IMR-90 (cell line): ENCODE data around the gene C6orf141. TPM values are rescaled to one million over a fixed set of nuclear protein-coding genes. Genes with fewer than 3 reads are reported as not detected.

ENCODE experiments used
- ATAC-seq: fragments of 200-7000 bp; cut with Tn5 transposase; 2 replicates; pipeline ENCODE4 v1.9.1; 2020; ENCODE audit warnings: low read depth, mild to moderate bottlenecking, moderate library complexity
- BruUV-seq: library from RNA; stranded (reverse); fragments of 400-500 nt; replicated peaks from 2 replicates; lab custom pipeline; 2021; lab: Mats Ljungman, UMichigan
- CTCF ChIA-PET: fragments of 300-600 bp; formaldehyde crosslinking; extraction: SDS; loops from one replicate; lab custom pipeline; 2021; ENCODE audit warnings: antibody characterized with exemption; lab: Yijun Ruan, JAX
- POLR2A ChIA-PET: fragments of 300-600 bp; sonication (Branson Sonifier 250); formaldehyde crosslinking; loops from one replicate; lab custom pipeline; 2022; ENCODE audit warnings: antibody characterized with exemption; ENCODE audit not compliant: unreplicated experiment; lab: Charles Lee
- DNase-seq: peaks from one replicate; pipeline ENCODE4 v3.0.0; 2013
- H2AFZ ChIP-seq: replicated peaks from 2 replicates; pipeline ENCODE3; 2013; ENCODE audit warnings: low read length, mild to moderate bottlenecking; ENCODE audit not compliant: poor library complexity
- H2AK5ac ChIP-seq: 2 replicates; pipeline ENCODE4 v1.6.1; 2013; ENCODE audit warnings: low read depth, low read length, inconsistent platforms
- H2AK9ac ChIP-seq: replicated peaks from 2 replicates; pipeline ENCODE3; 2013; ENCODE audit warnings: mild to moderate bottlenecking, low read depth, low read length, moderate library complexity; ENCODE audit not compliant: poor library complexity
- H2BK120ac ChIP-seq: 2 replicates; pipeline ENCODE4 v1.6.1; 2013; ENCODE audit warnings: low read depth, low read length, inconsistent platforms
- H2BK15ac ChIP-seq: 3 replicates; pipeline ENCODE4 v1.6.1; 2013; ENCODE audit warnings: low read depth, low read length, inconsistent platforms
- H2BK20ac ChIP-seq: 2 replicates; pipeline ENCODE4 v1.6.1; 2013; ENCODE audit warnings: low read depth, mild to moderate bottlenecking, inconsistent platforms, low read length, moderate library complexity
- H2BK5ac ChIP-seq: 2 replicates; pipeline ENCODE4 v1.6.1; 2013; ENCODE audit warnings: mild to moderate bottlenecking, low read depth, low read length, inconsistent platforms; ENCODE audit not compliant: poor library complexity, severe bottlenecking
- H3K14ac ChIP-seq: replicated peaks from 2 replicates; pipeline ENCODE4 v1.6.1; 2013; ENCODE audit warnings: low read depth, low read length, inconsistent platforms
- H3K18ac ChIP-seq: 2 replicates; pipeline ENCODE4 v1.6.1; 2013; ENCODE audit warnings: low read depth, low read length, control low read depth
- H3K23ac ChIP-seq: 2 replicates; pipeline ENCODE4 v1.6.1; 2013; ENCODE audit warnings: low read depth, low read length, inconsistent platforms
- H3K27ac ChIP-seq: 2 replicates; pipeline ENCODE4 v1.5.1; 2013; ENCODE audit warnings: mild to moderate bottlenecking, control low read depth, low read length; ENCODE audit not compliant: insufficient read depth
- H3K27me3 ChIP-seq: 2 replicates; pipeline ENCODE4 v1.6.1; 2013; ENCODE audit warnings: low read length; ENCODE audit not compliant: control insufficient read depth, insufficient read depth
- H3K36me3 ChIP-seq: 2 replicates; pipeline ENCODE4 v1.6.1; 2013; ENCODE audit warnings: low read length, mixed read lengths; ENCODE audit not compliant: control insufficient read depth, insufficient read depth
- H3K4ac ChIP-seq: 2 replicates; pipeline ENCODE4 v1.6.1; 2013; ENCODE audit warnings: low read depth, low read length, inconsistent platforms
- H3K4me1 ChIP-seq: 2 replicates; pipeline ENCODE4 v1.6.1; 2013; ENCODE audit warnings: low read length, mixed read lengths; ENCODE audit not compliant: control insufficient read depth, insufficient read depth
- H3K4me2 ChIP-seq: 2 replicates; pipeline ENCODE4 v1.6.1; 2013; ENCODE audit warnings: low read depth, mild to moderate bottlenecking, control low read depth, low read length, moderate library complexity
- H3K4me3 ChIP-seq: 2 replicates; pipeline ENCODE4 v1.5.1; 2013; ENCODE audit warnings: low read depth, mild to moderate bottlenecking, control low read depth, low read length, moderate library complexity; ENCODE audit not compliant: insufficient read depth
- H3K56ac ChIP-seq: 2 replicates; pipeline ENCODE4 v1.6.1; 2013; ENCODE audit warnings: low read length, inconsistent platforms; ENCODE audit not compliant: insufficient read depth; ENCODE audit errors: extremely low read depth
- H3K79me1 ChIP-seq, 2 experiments: 2 replicates each; pipeline ENCODE4 v1.6.1; 2013; ENCODE audit warnings: low read length in 2 of 2, inconsistent platforms in 1 of 2, low read depth in 1 of 2
- H3K9ac ChIP-seq: 2 replicates; pipeline ENCODE4 v1.6.1; 2013; ENCODE audit warnings: low read depth, low read length, control low read depth
- H3K9me1 ChIP-seq: 2 replicates; pipeline ENCODE4 v1.6.1; 2013; ENCODE audit warnings: low read length, inconsistent platforms; ENCODE audit not compliant: insufficient read depth
- H3K9me3 ChIP-seq: 2 replicates; pipeline ENCODE4 v1.6.1; 2013; ENCODE audit warnings: low read length; ENCODE audit not compliant: control insufficient read depth, insufficient read depth
- H4K20me1 ChIP-seq: 2 replicates; pipeline ENCODE4 v1.6.1; 2013; ENCODE audit warnings: low read length, inconsistent platforms; ENCODE audit not compliant: insufficient read depth
- H4K5ac ChIP-seq: 2 replicates; pipeline ENCODE4 v1.6.1; 2013; ENCODE audit warnings: mild to moderate bottlenecking, low read depth, low read length, control low read depth
- H4K8ac ChIP-seq, 2 experiments: 2 replicates each; pipeline ENCODE4 v1.6.1; 2013; ENCODE audit warnings: low read depth in 2 of 2, low read length in 2 of 2, control low read depth in 1 of 2, inconsistent platforms in 1 of 2
- H4K91ac ChIP-seq: 2 replicates; pipeline ENCODE4 v1.6.1; 2013; ENCODE audit warnings: low read depth, low read length, inconsistent platforms; ENCODE audit not compliant: insufficient read depth
- CHD1 ChIP-seq: IDR thresholded peaks from 2 replicates; pipeline ENCODE4 v1.6.1; 2012; ENCODE audit warnings: low read depth, low read length, improper control_type of control experiment
- MAZ ChIP-seq: IDR thresholded peaks from 2 replicates; pipeline ENCODE4 v1.6.1; 2012; ENCODE audit warnings: low read depth, mild to moderate bottlenecking, low read length, improper control_type of control experiment, moderate library complexity, borderline replicate concordance
- MXI1 ChIP-seq: IDR thresholded peaks from 2 replicates; pipeline ENCODE4 v1.6.1; 2012; ENCODE audit warnings: low read depth, mild to moderate bottlenecking, low read length, moderate library complexity, borderline replicate concordance
- POLR2A ChIP-seq: IDR thresholded peaks from 2 replicates; pipeline ENCODE4 v1.6.1; 2012; ENCODE audit warnings: mild to moderate bottlenecking, low read depth, low read length
- RAD21 ChIP-seq: IDR thresholded peaks from 2 replicates; pipeline ENCODE4 v1.6.1; 2012; ENCODE audit warnings: low read length, improper control_type of control experiment
- RFX5 ChIP-seq: IDR thresholded peaks from 2 replicates; pipeline ENCODE4 v1.8.0; 2012; ENCODE audit warnings: low read depth, mild to moderate bottlenecking, low read length, moderate library complexity
- WGBS, 2 experiments: methylation state at CpG; one replicate each; pipeline versions ENCODE4 v1.1.5 to v1.1.7; 2013; ENCODE audit warnings: missing lambda C conversion rate in 2 of 2; ENCODE audit not compliant: insufficient read length in 1 of 2; ENCODE audit errors: extremely low coverage in 2 of 2; 5-methylcytosine and 5-hydroxymethylcytosine counted together
- dilution Hi-C: fragments of 300-500 bp; cut with HindIII; formaldehyde crosslinking; loops from one replicate; pipeline ENCODE4 v1.14.3; 2018; ENCODE audit warnings: low sequenced_read_pairs; ENCODE audit not compliant: unreplicated experiment
- in situ Hi-C: fragments of 300-500 bp; cut with MboI; formaldehyde crosslinking; loops from 3 replicates; pipeline ENCODE4 v1.14.3; 2019; ENCODE audit warnings: low sequenced_read_pairs, inconsistent platforms, mixed read lengths
- intact Hi-C: fragments of 100-400 bp; cut with micrococcal nuclease; formaldehyde crosslinking; loops from 2 replicates; pipeline ENCODE4 v1.10.0; 2022
- polyA plus RNA-seq, 3 experiments: library from polyadenylated mRNA; depleted of rRNA; stranded (reverse); fragments of >200 nt; gene quantifications; 2 replicates each; pipeline ENCODE4 v1.2.3, GENCODE V29; 2012; ENCODE audit warnings: low replicate concordance in 1 of 3
- total RNA-seq: library from RNA; depleted of rRNA; stranded (reverse); fragments of >200 nt; gene quantifications from 2 replicates; pipeline ENCODE4 v1.2.3, GENCODE V29; 2012
- TF ChIP-seq, protein P1 (sequence below): fragments of 150-350 bp; IDR thresholded peaks from 2 replicates; pipeline ENCODE4 v1.6.1; 2017; ENCODE audit warnings: mild to moderate bottlenecking, antibody characterized with exemption, low read length, low read depth
- TF ChIP-seq, protein P2 (sequence below): fragments of 150-350 bp; IDR thresholded peaks from 2 replicates; pipeline ENCODE4 v1.6.1; 2016; ENCODE audit warnings: low read depth, mild to moderate bottlenecking, low read length, moderate library complexity, borderline replicate concordance

Gene C6orf141
- total and polyA plus RNA-seq, 2 of the 4 experiments (the other 2 are of a cell fraction): not detected

DNA sequence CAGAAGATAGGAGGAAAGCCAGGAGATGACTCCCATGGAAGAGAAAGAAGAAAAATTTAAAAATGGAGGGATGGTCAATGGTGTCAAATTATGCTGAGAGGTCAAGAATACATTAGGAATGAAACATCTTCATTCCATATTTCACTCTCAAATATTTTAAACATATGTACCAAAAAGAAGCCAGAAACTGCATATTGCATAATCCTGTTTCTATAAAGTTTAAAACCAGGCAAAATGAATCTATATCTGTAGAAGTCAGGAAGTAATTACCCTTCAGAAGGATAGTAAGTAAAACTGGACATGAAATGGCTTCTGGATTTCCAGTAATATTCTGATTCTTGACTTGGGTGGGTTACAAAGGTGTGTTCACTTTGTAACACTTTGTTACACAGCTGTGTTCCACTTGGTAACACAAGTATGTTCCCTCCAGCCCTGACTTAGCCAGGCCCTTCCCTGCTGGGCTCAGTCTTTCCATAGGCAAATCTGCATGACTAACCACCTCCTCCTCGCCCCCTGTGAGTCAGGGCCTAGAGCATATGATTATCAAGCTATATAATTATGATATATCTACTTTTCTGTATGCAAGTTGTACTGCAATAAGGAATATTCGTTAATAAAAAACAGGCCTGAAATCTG, 20.2 kb upstream of the C6orf141 start:
- no peak overlapping the region for H3K14ac ChIP-seq
- H4K8ac ChIP-seq: no peak overlapping the region
- no peaks in the 10 kb centered on the region for H3K4me1 ChIP-seq
- H3K9me3 ChIP-seq: no peaks in the 10 kb centered on the region
- H2BK20ac ChIP-seq: no peak overlapping the region
- no peak overlapping the region for H4K91ac ChIP-seq
- no peak overlapping the region for H2BK5ac ChIP-seq
- no peak overlapping the region for H2BK15ac ChIP-seq
- WGBS, 2 experiments: no CpG with 5 or more reads among the region's 2 CpGs
- H2AFZ ChIP-seq: no peak overlapping the region
- no peak overlapping the region for H3K27ac ChIP-seq
- no peaks in the 10 kb centered on the region for H3K36me3 ChIP-seq
- dilution Hi-C loops (no loop called here), intact Hi-C loops (no loop called here), in situ Hi-C loops (loop anchor here (25.0 kb wide), 1 partner anchor 307 kb away; no protein-coding TSS in a partner anchor)
- H2AK5ac ChIP-seq: no peak overlapping the region
- no peak overlapping the region for H4K5ac ChIP-seq
- no peaks in the 10 kb centered on the region for H3K9me1 ChIP-seq
- H3K56ac ChIP-seq: no peak overlapping the region
- ATAC-seq (no peak), DNase-seq (no peak)
- ChIA-PET CTCF (interaction anchor here (3.4 kb wide), 1 partner anchor 77 kb away, joined by 14 read pairs; no protein-coding TSS in a partner anchor), POLR2A (no interaction called here)
- H3K4me2 ChIP-seq: no peak overlapping the region
- no peaks in the 10 kb centered on the region for H3K27me3 ChIP-seq
- H3K18ac ChIP-seq: no peak overlapping the region
- no peak overlapping the region for H2BK120ac ChIP-seq
- H3K4ac ChIP-seq: no peak overlapping the region
- H3K9ac ChIP-seq: no peak overlapping the region
- no TSS peak for BruUV-seq
- H3K4me3 ChIP-seq: no peak overlapping the region
- TF ChIP-seq, protein P1, sequence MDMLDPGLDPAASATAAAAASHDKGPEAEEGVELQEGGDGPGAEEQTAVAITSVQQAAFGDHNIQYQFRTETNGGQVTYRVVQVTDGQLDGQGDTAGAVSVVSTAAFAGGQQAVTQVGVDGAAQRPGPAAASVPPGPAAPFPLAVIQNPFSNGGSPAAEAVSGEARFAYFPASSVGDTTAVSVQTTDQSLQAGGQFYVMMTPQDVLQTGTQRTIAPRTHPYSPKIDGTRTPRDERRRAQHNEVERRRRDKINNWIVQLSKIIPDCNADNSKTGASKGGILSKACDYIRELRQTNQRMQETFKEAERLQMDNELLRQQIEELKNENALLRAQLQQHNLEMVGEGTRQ: no peak
- TF ChIP-seq POLR2A (no peak), CHD1 (no peak), MXI1 (no peak), RFX5 (no peak), RAD21 (no peak), MAZ (no peak)
- TF ChIP-seq, protein P2, sequence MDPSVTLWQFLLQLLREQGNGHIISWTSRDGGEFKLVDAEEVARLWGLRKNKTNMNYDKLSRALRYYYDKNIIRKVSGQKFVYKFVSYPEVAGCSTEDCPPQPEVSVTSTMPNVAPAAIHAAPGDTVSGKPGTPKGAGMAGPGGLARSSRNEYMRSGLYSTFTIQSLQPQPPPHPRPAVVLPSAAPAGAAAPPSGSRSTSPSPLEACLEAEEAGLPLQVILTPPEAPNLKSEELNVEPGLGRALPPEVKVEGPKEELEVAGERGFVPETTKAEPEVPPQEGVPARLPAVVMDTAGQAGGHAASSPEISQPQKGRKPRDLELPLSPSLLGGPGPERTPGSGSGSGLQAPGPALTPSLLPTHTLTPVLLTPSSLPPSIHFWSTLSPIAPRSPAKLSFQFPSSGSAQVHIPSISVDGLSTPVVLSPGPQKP: no peak
- H3K79me1 ChIP-seq: no peaks in the 10 kb centered on the region
- no peak overlapping the region for H3K23ac ChIP-seq
- no peak overlapping the region for H2AK9ac ChIP-seq
- no peaks in the 10 kb centered on the region for H4K20me1 ChIP-seq
